H54 (cell line): ENCODE results near the gene SYNRG.

Source experiments
- DNase-seq: peaks from one replicate; pipeline ENCODE4 v3.0.0; 2011; ENCODE audit warnings: low spot score, mixed read lengths; ENCODE audit not compliant: insufficient read length
- FAIRE-seq: peaks from 3 replicates; lab custom pipeline; 2011; peaks lifted over from hg19 to GRCh38; lab: Jason Lieb, UNC
- POLR2A ChIP-seq: IDR thresholded peaks from 2 replicates; pipeline ENCODE4 v1.6.1; 2011; ENCODE audit warnings: low read depth, mild to moderate bottlenecking, low read length

SYNRG gene

DNA sequence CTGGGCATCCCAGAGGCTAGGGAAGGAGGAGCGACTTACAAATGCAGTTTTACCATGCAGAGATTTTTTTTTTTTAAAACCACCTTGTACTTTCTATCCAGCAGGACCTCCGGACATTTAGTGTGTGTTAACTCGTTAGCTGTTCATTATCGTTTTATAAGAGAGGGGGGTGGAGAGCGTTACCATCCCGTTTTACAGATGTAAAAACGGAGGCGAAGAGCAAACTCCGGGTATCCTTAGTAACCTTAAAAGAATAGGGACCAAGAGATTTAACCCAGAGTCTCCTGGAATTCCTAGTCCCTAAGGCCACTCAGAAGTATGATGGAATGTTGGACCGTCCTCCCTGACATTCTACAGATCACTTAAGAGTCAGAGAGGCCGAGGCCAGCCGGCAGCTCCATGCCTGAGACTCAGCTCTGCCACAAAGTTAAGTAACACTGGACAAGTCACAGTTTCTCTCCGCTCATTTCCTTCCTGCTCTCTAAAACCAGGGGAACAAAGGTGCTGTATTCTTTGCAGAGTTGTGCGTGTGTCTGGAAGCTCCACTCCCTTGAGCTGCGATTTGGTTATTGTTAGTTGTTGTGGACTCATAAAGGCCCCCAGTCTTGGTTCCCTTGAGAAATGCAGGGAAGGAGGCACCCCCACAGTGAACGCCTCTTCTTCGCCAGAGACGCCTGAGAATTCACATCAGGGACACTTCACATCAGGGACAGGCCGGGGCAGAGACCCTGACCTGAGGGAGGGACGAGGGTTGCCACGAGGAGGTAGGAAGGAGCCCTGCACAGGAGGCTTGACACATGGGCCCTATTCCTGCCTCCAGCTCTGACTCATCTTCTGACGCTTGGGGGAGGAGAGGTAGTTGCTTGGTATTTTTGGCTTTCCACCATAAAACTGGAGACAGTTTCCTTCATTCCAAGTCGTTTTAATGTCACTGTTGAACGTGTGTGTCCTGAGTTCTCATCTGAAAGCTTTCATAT lies 118.3 kb downstream of the SYNRG start:
- TF ChIP-seq POLR2A: peak; percentile 51
- FAIRE-seq: no peak
- DNase-seq: peak; percentile 90

DNA sequence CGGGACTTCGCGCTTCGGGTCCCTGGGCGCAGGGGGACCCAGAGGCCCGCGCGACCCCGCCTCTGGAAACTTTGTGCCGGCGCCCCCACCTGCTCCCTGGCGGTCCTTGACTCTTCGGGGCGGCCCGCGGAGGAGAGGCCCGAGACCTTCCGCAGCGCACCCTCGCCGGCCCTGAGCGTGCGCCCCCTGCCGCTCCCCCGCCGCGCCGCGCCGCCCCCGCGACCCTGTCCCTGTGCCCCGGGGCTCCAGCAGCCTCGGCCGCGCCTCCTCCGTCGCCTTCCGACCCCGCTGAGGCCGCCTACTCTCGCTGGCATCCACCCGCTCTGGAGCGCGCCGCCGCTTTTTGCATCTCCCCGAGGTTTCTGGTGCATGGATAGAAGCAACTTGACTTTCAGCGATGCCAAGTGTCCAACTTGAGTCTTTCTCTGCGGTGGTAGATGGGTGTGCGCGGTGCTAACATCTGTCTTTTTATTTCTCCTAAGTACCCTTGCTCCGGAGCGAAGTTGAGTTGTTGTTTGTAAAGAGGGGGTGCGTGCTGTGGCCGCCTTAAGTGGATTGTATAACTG lies 119.1 kb downstream of the SYNRG start:
- no peak for TF ChIP-seq POLR2A

DNA sequence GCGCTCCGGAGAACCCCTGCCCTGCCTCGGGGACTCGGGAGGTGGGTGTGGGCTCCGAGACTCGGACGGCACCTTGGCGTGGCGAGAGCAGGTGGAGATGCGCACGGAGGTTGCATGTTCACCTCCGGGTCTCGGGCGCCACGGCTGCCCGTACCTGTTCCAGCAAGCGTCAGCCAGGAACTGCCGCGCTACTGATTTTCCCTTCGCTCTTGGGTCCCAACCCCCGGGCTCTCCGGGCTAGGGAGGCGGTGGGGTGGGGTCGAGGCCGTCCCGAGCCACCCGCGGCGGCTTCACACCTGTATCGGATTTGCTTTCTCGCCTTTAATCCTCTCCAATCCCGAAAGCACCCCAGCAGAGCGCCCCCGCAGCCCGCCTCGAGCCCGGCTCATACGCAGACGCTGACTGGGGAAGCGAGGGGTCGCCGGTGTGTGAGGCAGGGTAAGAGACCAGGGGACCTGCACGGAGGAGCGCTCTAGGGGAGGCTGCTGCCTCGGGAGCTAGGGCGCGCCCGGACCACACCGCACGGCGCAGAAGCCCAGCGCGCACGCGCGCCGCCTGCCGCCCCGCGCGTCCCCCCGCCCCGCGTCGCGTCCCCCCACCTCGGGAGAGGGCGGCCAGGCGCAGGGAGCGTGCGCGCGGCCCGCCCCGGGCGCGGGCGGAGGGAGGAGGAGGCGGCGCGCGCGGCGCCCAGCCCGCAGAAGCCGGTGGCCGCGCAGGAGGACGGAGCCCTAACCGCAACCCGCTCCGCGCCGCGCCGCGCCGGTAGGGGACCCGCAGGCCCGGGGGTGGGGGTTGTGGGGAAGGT lies 119.8 kb downstream of the SYNRG start, which contains the start of gene DUSP14:
Gene DUSP14, plus strand, starts transcription at position 695 of the 805 bp plus-strand sequence. CDS start 22,382 bp downstream, outside the sequence.
- FAIRE-seq: no peak
- TF ChIP-seq POLR2A: peak; percentile 83
- DNase-seq: peak; percentile 82

More for the DNA sequence above, 119.1 kb downstream of the SYNRG start:
- FAIRE-seq (no peak), DNase-seq (no peak)

DNA sequence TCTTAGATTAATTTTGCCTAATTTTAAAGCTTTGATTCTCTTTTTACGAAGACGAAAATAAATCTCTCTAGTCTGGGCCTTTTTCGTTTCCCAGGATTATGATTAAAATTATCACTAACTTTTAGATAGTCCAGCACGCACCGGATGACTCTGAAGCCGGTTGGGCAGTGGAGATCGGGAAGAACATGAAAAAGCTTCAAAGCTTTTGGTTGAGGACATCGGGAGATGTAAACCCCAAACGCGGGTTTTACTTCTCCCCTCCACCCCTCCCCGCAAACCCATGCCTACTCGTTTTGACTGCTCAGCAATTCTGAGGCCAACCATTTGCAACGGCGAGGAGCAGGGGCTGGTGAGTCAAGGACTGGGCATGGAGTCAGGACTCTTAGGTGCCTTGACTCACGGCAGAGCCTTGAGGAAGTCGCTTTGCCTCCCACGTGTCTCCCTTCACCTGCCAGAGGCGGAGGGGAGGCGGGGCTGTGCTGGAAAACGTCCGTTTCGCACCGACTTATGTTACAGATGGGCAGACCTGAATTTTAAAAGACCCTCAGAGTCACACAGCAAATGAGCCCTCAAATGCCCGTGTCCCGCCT lies 120.5 kb downstream of the SYNRG start:
- DNase-seq (peak; percentile 92), FAIRE-seq (no peak)
- TF ChIP-seq POLR2A: peak; percentile 21; the same call in 1 of the 2 replicates

DNA sequence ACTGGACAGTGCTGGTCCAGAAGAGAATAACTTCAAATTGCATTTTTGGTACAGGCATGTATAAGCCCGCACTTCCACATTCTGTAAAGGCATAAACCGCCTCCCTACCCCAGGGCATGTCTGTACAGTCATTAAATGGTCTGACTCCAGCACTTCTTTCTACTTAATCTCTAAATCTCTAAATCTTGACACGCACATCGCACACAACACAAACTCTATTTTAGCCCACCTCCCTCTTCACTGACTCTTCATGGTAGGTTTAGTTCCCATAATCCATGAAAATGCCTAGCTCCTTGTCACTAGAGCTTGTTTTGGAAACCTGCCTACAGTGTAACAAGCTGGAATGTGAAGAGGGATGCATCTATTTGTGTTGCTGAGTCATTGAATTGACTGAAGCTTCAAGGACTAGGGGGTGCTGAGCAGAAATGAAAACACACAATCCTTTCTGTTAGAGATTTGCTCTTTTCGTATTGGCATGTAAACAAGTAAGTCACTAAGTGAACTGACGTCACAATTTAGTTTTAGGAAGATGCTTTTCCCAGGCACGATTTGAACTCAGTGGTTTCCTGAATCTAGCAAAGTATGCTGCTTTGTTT lies 121.1 kb downstream of the SYNRG start:
- no peak for FAIRE-seq
- DNase-seq: peak; percentile 85

DNA sequence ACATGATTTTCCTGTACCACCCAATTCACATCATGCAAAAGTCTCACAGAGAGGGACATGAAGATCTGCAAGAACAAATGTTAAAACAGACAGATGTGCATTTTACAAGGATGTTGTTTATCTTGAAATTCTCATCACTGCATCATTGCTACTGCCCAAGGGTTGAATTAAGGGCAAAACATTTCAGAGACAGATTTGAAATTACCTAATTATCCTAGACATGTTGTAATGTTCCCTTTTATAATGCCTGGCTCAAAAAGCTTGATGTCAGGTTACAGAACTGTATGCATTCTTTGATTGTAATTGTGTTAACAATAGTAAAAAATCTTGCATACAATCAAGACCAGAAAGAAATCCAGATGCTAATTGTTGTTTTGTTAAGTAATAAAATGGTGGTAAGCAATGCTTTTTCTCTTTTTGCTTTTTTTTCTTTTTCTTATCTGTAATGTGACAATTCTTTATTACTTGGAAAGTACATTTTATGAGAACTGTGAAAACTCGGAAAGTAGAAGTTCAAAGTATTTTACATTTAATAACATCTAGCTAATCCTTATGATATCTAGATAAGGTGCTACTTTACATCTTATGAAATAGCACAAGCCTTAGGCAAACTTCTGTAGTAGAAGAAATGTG lies 123.2 kb downstream of the SYNRG start:
- no peak for DNase-seq
- TF ChIP-seq POLR2A: no peak
- FAIRE-seq: no peak

More for the DNA sequence above, 121.1 kb downstream of the SYNRG start:
- TF ChIP-seq POLR2A: no peak

DNA sequence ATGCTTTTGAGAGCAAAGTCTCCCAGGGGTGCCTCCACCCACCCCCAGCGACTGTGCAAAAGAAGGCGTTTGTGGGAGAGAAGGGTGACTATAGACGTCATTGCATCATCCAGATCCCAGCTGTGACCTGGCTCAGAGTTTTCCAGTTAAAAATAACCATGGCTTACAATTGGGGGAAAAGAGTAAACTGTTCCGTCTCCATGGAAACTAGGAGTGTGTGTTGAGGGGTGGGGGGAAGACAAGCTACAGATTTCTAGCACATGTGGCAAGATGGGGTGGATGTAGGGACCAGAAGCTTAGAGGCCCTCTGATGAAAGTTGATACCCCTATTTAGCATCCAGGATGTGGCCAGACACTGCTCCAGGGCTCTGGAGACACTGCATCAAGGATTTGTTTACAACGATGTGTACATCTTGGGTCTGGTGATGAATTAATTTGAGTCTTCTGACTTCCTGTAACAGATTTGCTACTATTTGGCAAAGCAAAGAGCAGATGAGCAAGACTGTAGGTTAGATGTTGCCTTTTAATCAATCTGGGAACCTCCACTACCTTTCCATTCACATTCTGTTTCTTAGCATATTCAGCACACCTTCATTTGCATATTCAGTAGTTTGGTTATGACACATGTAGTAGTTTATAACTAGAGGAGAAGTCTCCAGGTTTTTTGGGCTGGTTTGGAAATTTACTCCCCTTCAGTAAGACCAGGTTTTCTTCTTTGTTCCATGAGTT lies 125.7 kb downstream of the SYNRG start:
- TF ChIP-seq POLR2A: no peak
- no peak for DNase-seq
- no peak for FAIRE-seq

DNA sequence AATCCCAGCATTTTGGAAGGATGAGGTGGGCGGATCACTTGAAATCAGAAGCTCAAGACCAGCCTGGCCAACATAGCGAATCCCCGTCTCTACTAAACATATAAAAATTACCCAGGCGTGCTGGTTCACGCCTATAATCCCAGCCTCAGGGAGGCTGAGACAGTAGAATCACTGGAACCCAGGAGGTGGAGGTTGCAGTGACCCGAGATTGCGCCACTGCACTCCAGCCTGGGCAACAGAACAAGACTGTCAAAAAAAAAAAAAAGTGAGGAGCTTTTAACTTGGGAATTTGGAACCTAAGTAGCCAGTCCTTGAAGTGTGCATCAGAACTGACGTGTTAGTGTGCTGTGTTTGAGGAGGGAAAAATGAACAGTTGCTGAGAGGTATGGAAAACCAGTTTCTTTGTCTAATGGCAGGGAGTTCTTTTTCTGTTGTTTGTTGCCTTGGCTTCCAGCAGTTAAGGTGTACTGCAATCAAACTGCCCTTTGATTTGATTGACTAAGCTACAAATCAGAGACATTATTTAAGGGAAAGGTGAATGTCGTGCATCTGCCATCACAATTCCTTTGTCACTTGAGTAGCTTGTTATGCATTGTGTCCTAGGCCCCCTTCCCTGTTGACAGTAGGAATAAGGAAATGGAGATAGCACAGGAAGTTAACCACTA lies 128.1 kb downstream of the SYNRG start:
- no peak for TF ChIP-seq POLR2A
- FAIRE-seq (no peak), DNase-seq (no peak)

DNA sequence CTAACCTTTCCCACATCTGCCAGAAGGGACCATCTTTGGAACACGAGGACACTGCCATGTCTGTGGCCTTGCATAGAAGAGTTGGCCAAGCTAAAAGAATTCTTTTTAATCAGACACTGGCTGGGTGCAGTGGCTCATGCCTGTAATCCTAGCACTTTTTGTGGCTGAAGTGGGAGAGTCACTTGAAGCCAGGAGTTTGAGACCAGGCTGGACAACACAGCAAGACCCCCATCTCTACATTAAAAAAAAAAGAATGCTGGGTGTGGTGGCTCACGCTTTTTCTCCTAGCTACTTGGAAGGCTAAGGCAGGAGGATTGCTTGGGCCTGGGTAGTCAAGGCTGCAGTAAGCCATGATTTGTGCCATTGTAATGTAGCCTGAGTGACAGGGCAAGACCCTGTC lies 128.8 kb downstream of the SYNRG start:
- no peak for TF ChIP-seq POLR2A
- FAIRE-seq: no peak
- no peak for DNase-seq

DNA sequence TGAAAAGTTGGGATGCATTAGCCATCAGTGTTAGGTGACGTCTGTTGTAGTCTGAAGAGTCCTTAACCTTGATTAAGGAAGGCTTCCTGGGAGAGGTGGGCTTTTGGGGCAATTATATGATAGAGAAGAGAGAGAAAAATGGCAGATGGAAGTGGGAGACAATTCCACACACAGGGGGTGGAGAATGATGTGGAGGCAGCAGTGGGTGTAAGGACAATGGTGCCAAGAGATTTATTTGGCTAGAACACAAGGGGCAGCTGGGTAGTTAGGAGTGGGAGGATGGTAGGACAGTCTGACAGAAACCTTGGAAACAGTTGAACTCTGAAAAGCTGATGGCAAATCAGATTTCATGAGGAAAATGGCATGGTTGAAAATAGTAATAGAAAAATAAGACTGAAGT lies 130.2 kb downstream of the SYNRG start:
- no peak for DNase-seq
- TF ChIP-seq POLR2A: no peak
- FAIRE-seq: no peak

DNA sequence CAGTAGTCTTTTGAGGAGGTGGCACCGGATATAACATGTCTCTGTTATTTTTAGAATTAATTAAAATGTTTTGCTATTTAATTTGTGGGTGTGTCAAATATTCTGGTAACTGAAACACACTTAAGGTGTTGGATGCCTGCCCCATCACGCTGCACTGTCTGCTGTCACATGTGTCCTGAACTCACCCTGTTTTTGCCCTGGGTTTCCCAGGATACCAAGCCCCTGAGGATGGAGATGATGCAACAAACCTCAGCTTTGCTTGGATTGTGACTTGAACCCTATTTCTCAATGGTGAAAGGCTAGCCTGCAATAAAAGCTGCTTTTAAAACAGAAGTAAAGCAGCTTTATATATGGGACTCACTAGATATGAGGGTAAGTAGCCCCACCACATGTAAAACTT lies 131.0 kb downstream of the SYNRG start:
- FAIRE-seq (no peak), DNase-seq (no peak)
- TF ChIP-seq POLR2A: no peak
